CD4-positive, alpha-beta memory T cell (primary cell): ENCODE results near the gene TXNDC11. TPM values are rescaled to one million over a fixed set of nuclear protein-coding genes. Genes with fewer than 3 reads are reported as not detected.

Source experiments
- CTCF ChIA-PET: fragments of 350-600 bp; sonication (Branson Sonifier 250); formaldehyde crosslinking; loops from one replicate; lab custom pipeline; 2021; ENCODE audit warnings: inconsistent platforms; ENCODE audit not compliant: partially characterized antibody; lab: Charles Lee
- POLR2A ChIA-PET: fragments of 350-600 bp; sonication (Branson Sonifier 250); formaldehyde crosslinking; loops from one replicate; lab custom pipeline; 2021; ENCODE audit not compliant: partially characterized antibody; lab: Charles Lee
- DNase-seq, 5 donors: peaks; one replicate each; pipeline versions ENCODE4 v3.0.0 to v3.0.0-alpha.2; 2020 to 2022; ENCODE audit warnings: mixed read lengths in 1 of 5
- H3K27ac ChIP-seq: one replicate; pipeline ENCODE4 v1.7.0; 2013; ENCODE audit warnings: low read depth, low read length
- H3K27me3 ChIP-seq: 2 replicates; pipeline ENCODE4 v1.7.0; 2013; ENCODE audit warnings: mild to moderate bottlenecking, low read length, moderate library complexity; ENCODE audit not compliant: insufficient read depth
- H3K36me3 ChIP-seq: 2 replicates; pipeline ENCODE4 v1.7.0; 2013; ENCODE audit warnings: mild to moderate bottlenecking, low read length, moderate library complexity; ENCODE audit not compliant: insufficient read depth
- H3K4me1 ChIP-seq: 2 replicates; pipeline ENCODE4 v1.7.0; 2013; ENCODE audit warnings: mild to moderate bottlenecking, low read length, moderate library complexity; ENCODE audit not compliant: insufficient read depth
- H3K4me3 ChIP-seq, 2 donors: one replicate each; pipeline ENCODE4 v1.7.0; 2013; ENCODE audit warnings: low read length in 2 of 2, mild to moderate bottlenecking in 1 of 2
- H3K9me3 ChIP-seq, 2 donors: one replicate each; pipeline ENCODE4 v1.7.0; 2013; ENCODE audit warnings: low read length in 2 of 2, control low read depth in 1 of 2; ENCODE audit not compliant: control insufficient read depth in 1 of 2
- H3K27ac Mint-ChIP-seq, 7 donors: one replicate each; pipeline ENCODE4 v1.8.0; 2020 to 2021; ENCODE audit warnings: mixed read lengths in 7 of 7, mild to moderate bottlenecking in 6 of 7, inconsistent platforms in 3 of 7, moderate library complexity in 3 of 7
- H3K27me3 Mint-ChIP-seq, 2 donors: one replicate each; pipeline ENCODE4 v1.8.0; 2020 to 2021; ENCODE audit warnings: mixed read lengths in 2 of 2
- H3K36me3 Mint-ChIP-seq, 2 donors: one replicate each; pipeline ENCODE4 v1.8.0; 2020 to 2021; ENCODE audit warnings: mixed read lengths in 2 of 2, inconsistent platforms in 1 of 2, mild to moderate bottlenecking in 1 of 2
- H3K4me1 Mint-ChIP-seq, 4 donors: one replicate each; pipeline ENCODE4 v1.8.0; 2020 to 2021; ENCODE audit warnings: mixed read lengths in 4 of 4, mild to moderate bottlenecking in 1 of 4
- H3K4me3 Mint-ChIP-seq, 8 donors: one replicate each; pipeline ENCODE4 v1.8.0; 2020 to 2021; ENCODE audit warnings: mixed read lengths in 8 of 8, mild to moderate bottlenecking in 7 of 8, moderate library complexity in 6 of 8, inconsistent platforms in 3 of 8
- H3K9me3 Mint-ChIP-seq, 8 donors: one replicate each; pipeline ENCODE4 v1.8.0; 2020 to 2021; ENCODE audit warnings: mixed read lengths in 8 of 8, mild to moderate bottlenecking in 5 of 8, inconsistent platforms in 3 of 8, moderate library complexity in 1 of 8
- intact Hi-C: fragments of 100-400 bp; cut with micrococcal nuclease; formaldehyde crosslinking; loops from one replicate; pipeline ENCODE4 v1.15.1; 2023
- polyA plus RNA-seq, 2 donors: library from polyadenylated mRNA; unstranded; fragments of 300-500 nt; fragmentation: Illumina TruSeq; gene quantifications; one replicate each; pipeline ENCODE4 v1.2.3, GENCODE V29; 2021
- total RNA-seq, 2 experiments: library from RNA; stranded (reverse); gene quantifications; one replicate each; pipeline ENCODE4 v1.2.3, GENCODE V29; 2021

TXNDC11 gene
- total and polyA plus RNA-seq, 4 experiments from 2014 or later = 51.7 to 62.6 (median 57.3) TPM

DNA sequence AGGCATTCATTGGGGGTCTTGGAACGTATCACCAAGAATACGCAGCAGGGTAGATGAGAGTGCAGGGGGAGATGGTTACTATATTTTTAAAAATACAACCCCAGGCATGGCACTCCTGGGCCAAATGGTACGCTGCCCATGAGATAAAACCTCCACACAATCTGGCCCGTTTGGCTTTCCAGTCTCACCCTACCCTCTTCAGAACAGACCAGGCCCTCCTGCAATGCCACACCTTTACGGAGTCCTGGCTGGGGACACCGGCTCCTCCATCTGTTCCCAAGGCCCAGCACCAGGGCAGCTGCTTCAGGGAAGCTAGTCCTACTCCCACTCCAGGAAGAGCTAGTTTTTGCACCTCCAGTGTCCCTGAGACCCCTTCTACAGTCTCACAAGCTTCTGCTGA is 50.0 kb downstream of the TXNDC11 start:
- POLR2A ChIA-PET = no interaction called here
- Histone ChIP-seq H3K4me3 (no peak overlapping the region), H3K36me3 (peaks cover 47% of the 10 kb centered on the region), H3K27me3 (no peaks in the 10 kb centered on the region), H3K4me1 (peaks cover 17% of the 10 kb centered on the region), H3K9me3 (no peaks in the 10 kb centered on the region), H3K27ac (no peak overlapping the region)
- no peaks in the 10 kb centered on the region for H3K9me3 Mint-ChIP-seq
- H3K4me3 Mint-ChIP-seq = peak overlapping the region in 1 of 8 donors; percentile 55
- H3K27ac Mint-ChIP-seq = peak overlapping the region in 4 of 7 donors; percentile 9 to 77 (median 32)
- no peak for DNase-seq
- CTCF ChIA-PET = no interaction called here
- no peaks in the 10 kb centered on the region for H3K27me3 Mint-ChIP-seq
- intact Hi-C loops = no loop called here
- H3K4me1 Mint-ChIP-seq = peaks cover 17 to 55% (median 25%) of the 10 kb centered on the region in 4 donors
- H3K36me3 Mint-ChIP-seq = peaks cover 50 to 87% of the 10 kb centered on the region in 2 donors

GRCh38 chr16:11692171-11692570 is 50.5 kb downstream of the TXNDC11 start:
- Mint-ChIP-seq H3K27ac (peak overlapping the region in 3 of 7 donors; percentile 6 to 77 (median 43)), H3K36me3 (peaks cover 54 to 88% of the 10 kb centered on the region in 2 donors), H3K4me1 (peaks cover 17 to 57% (median 24%) of the 10 kb centered on the region in 4 donors), H3K27me3 (no peaks in the 10 kb centered on the region), H3K9me3 (no peaks in the 10 kb centered on the region), H3K4me3 (peak overlapping the region in 1 of 8 donors; percentile 55)
- Histone ChIP-seq H3K27ac (no peak overlapping the region), H3K27me3 (no peaks in the 10 kb centered on the region), H3K4me3 (no peak overlapping the region), H3K36me3 (peaks cover 49% of the 10 kb centered on the region), H3K4me1 (peaks cover 13% of the 10 kb centered on the region), H3K9me3 (no peaks in the 10 kb centered on the region)
- intact Hi-C loops = no loop called here
- no peak for DNase-seq
- ChIA-PET CTCF (no interaction called here), POLR2A (no interaction called here)

DNA sequence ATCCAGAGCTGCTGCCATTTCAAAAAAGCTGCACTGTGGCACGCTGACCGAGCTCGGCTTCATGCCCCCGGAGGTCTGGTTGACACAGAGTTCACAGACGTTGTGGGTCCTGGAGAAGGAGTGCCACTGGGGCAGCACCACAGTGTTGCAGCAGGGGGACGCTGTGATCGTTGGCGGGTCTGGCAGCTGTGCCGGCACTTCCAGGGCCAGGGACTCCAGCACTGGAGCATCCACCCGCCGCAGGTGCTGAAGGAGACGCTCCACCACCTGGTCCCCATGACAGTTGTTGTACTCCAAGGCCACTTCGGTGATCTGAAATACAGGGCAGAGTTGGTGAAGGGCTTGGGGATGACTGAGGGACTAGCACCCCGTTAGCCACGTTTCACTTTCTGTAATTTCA is 50.9 kb downstream of the TXNDC11 start:
- Histone ChIP-seq H3K9me3 (no peaks in the 10 kb centered on the region), H3K27ac (no peak overlapping the region), H3K36me3 (peaks cover 49% of the 10 kb centered on the region), H3K27me3 (no peaks in the 10 kb centered on the region), H3K4me3 (no peak overlapping the region), H3K4me1 (peaks cover 13% of the 10 kb centered on the region)
- intact Hi-C loops = no loop called here
- Mint-ChIP-seq H3K9me3 (no peaks in the 10 kb centered on the region), H3K4me1 (peaks cover 17 to 56% (median 24%) of the 10 kb centered on the region in 4 donors), H3K27me3 (no peaks in the 10 kb centered on the region), H3K27ac (no peak overlapping the region), H3K4me3 (no peak overlapping the region), H3K36me3 (peaks cover 53 to 88% of the 10 kb centered on the region in 2 donors)
- POLR2A ChIA-PET = interaction anchor here (0.6 kb wide), 1 partner anchor 146 kb away, joined by 3 read pairs; no protein-coding TSS in a partner anchor
- CTCF ChIA-PET = interaction anchor here (1.2 to 1.3 kb wide), 2 partner anchors 9 to 284 kb away, joined by 3 to 4 read pairs; no protein-coding TSS in a partner anchor
- no peak for DNase-seq

- Mint-ChIP-seq H3K27me3 (no peaks in the 10 kb centered on the region), H3K36me3 (peaks cover 54 to 88% of the 10 kb centered on the region in 2 donors), H3K9me3 (no peaks in the 10 kb centered on the region), H3K4me1 (peaks cover 17 to 56% (median 21%) of the 10 kb centered on the region in 4 donors), H3K27ac (peak overlapping the region in 1 of 7 donors; percentile 12), H3K4me3 (no peak overlapping the region)
- ChIA-PET CTCF (interaction anchor here (0.9 to 3.0 kb wide), 6 partner anchors 10 to 295 kb away, joined by 3 to 12 read pairs (median 4); no protein-coding TSS in a partner anchor), POLR2A (interaction anchor here (0.6 kb wide), 1 partner anchor 145 kb away, joined by 3 read pairs; no protein-coding TSS in a partner anchor)
- no peaks in the 10 kb centered on the region for H3K27me3 ChIP-seq
- no peaks in the 10 kb centered on the region for H3K9me3 ChIP-seq
- intact Hi-C loops = no loop called here
- H3K4me1 ChIP-seq = peaks cover 13% of the 10 kb centered on the region
- no peak overlapping the region for H3K27ac ChIP-seq
- H3K36me3 ChIP-seq = peaks cover 49% of the 10 kb centered on the region
- DNase-seq = no peak
- H3K4me3 ChIP-seq = no peak overlapping the region
These were observed 51.4 kb downstream of the TXNDC11 start for GRCh38 chr16:11691235-11691634.

GRCh38 chr16:11689031-11689840 is 53.4 kb downstream of the TXNDC11 start:
- Histone ChIP-seq H3K4me3 (no peak overlapping the region), H3K27ac (no peak overlapping the region), H3K36me3 (peaks cover 51% of the 10 kb centered on the region), H3K4me1 (peaks cover 13% of the 10 kb centered on the region), H3K27me3 (no peaks in the 10 kb centered on the region), H3K9me3 (no peaks in the 10 kb centered on the region)
- Mint-ChIP-seq H3K9me3 (no peaks in the 10 kb centered on the region), H3K4me1 (peaks cover 11 to 51% (median 17%) of the 10 kb centered on the region in 4 donors), H3K27ac (peak overlapping the region; percentile 19 to 70 (median 48)), H3K4me3 (peak overlapping the region in 1 of 8 donors; percentile 52), H3K36me3 (peaks cover 48 to 87% of the 10 kb centered on the region in 2 donors), H3K27me3 (no peaks in the 10 kb centered on the region)
- DNase-seq = no peak
- POLR2A ChIA-PET = interaction anchor here (0.7 to 1.4 kb wide), 4 partner anchors 8 to 108 kb away, joined by 3 to 4 read pairs (median 4); partner anchors contain the start of genes LITAF and ZC3H7A
- CTCF ChIA-PET = interaction anchor here (0.6 to 3.0 kb wide), 8 partner anchors 8 to 827 kb away, joined by 3 to 12 read pairs (median 3); no protein-coding TSS in a partner anchor
- intact Hi-C loops = no loop called here

DNA sequence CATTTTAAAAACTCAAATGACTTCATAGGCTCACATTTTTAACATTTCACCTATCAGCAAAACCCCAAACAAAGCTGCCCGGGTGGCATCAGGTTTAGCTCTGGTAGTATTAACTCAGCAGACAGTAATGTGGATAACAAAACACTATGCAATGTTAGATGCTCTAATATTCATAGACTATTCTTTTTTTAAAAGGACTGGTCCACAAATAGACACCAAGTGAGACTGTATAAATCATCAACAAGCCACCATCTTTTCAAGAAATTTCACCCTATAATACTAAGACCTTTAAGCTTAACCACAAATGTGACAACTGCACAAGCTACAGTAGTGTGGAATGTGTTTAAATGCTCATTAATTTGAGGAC is 54.2 kb downstream of the TXNDC11 start:
- Histone ChIP-seq H3K4me1 (peaks cover 13% of the 10 kb centered on the region), H3K4me3 (no peak overlapping the region), H3K36me3 (peaks cover 57% of the 10 kb centered on the region), H3K27ac (no peak overlapping the region), H3K27me3 (no peaks in the 10 kb centered on the region), H3K9me3 (no peaks in the 10 kb centered on the region)
- no peak overlapping the region for H3K4me3 Mint-ChIP-seq
- peaks cover 52 to 89% of the 10 kb centered on the region in 2 donors for H3K36me3 Mint-ChIP-seq
- no peaks in the 10 kb centered on the region for H3K27me3 Mint-ChIP-seq
- intact Hi-C loops = no loop called here
- no peaks in the 10 kb centered on the region for H3K9me3 Mint-ChIP-seq
- DNase-seq = no peak
- CTCF ChIA-PET = interaction anchor here (0.6 to 3.0 kb wide), 7 partner anchors 8 to 826 kb away, joined by 3 to 12 read pairs (median 3); no protein-coding TSS in a partner anchor
- POLR2A ChIA-PET = no interaction called here
- H3K4me1 Mint-ChIP-seq = peaks cover 11 to 53% (median 18%) of the 10 kb centered on the region in 4 donors
- peak overlapping the region in 5 of 7 donors; percentile 19 to 81 (median 42) for H3K27ac Mint-ChIP-seq
